Skeletal muscle satellite cell (primary cell): ENCODE data around the gene CASQ2.

Source experiments
- H3K27me3 ChIP-seq: 2 replicates; pipeline ENCODE4 v1.7.0; 2013; ENCODE audit warnings: low read length; ENCODE audit not compliant: control insufficient read depth, insufficient read depth
- H3K36me3 ChIP-seq: 2 replicates; pipeline ENCODE4 v1.7.0; 2013; ENCODE audit warnings: mild to moderate bottlenecking, control low read depth, low read length; ENCODE audit not compliant: insufficient read depth
- H3K4me1 ChIP-seq: 2 replicates; pipeline ENCODE4 v1.7.0; 2013; ENCODE audit warnings: low read length; ENCODE audit not compliant: control insufficient read depth, insufficient read depth
- H3K4me2 ChIP-seq: 2 replicates; pipeline ENCODE4 v1.7.0; 2013; ENCODE audit warnings: mild to moderate bottlenecking, low read length
- H3K4me3 ChIP-seq: 2 replicates; pipeline ENCODE4 v1.7.0; 2013; ENCODE audit warnings: low read length
- H3K9ac ChIP-seq: 2 replicates; pipeline ENCODE4 v1.7.0; 2013; ENCODE audit warnings: mild to moderate bottlenecking, low read depth, low read length, moderate library complexity
- H3K9me3 ChIP-seq: replicated peaks from 2 replicates; pipeline ENCODE4 v1.7.0; 2013; ENCODE audit warnings: mild to moderate bottlenecking, control low read depth, low read length

The CASQ2 gene

GRCh38 chr1:115669002-115669673, 99.4 kb downstream of the CASQ2 start:
- H3K36me3 ChIP-seq = peaks cover 40% of the 10 kb centered on the region
- H3K9me3 ChIP-seq = peaks cover 6% of the 10 kb centered on the region

DNA sequence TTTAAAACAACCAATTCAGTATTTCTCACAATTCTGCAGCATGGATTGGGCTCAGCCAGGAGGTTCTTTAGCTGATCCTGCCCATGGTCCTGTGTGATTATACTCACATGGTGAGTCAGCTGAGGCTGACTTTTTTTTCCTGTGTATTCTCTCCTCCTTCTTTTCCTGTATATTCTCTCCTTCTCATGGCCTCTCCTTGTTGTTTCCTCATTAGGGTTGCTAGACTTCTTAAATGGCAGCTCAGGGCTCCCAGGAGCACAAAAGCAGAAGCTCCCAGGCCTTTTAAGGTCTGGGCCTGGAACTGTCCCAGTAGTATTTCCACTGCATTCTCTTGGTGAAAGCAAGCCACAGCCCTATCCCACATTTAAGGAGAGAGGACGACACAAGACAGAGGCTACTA, 99.9 kb downstream of the CASQ2 start:
- peaks cover 39% of the 10 kb centered on the region for H3K36me3 ChIP-seq
- peak overlapping the region; percentile 10 for H3K4me3 ChIP-seq
- peak overlapping the region; percentile 33 for H3K4me2 ChIP-seq
- peaks cover 6% of the 10 kb centered on the region for H3K9me3 ChIP-seq
- peaks cover 34% of the 10 kb centered on the region for H3K4me1 ChIP-seq
- H3K27me3 ChIP-seq = no peaks in the 10 kb centered on the region
- H3K9ac ChIP-seq = no peak overlapping the region

More at GRCh38 chr1:115669002-115669673, 99.4 kb downstream of the CASQ2 start:
- Histone ChIP-seq H3K4me1 (peaks cover 34% of the 10 kb centered on the region), H3K9ac (no peak overlapping the region), H3K4me2 (peak overlapping the region; percentile 33), H3K4me3 (peak overlapping the region; percentile 10), H3K27me3 (no peaks in the 10 kb centered on the region)

- H3K36me3 ChIP-seq = peaks cover 39% of the 10 kb centered on the region
Observed at GRCh38 chr1:115666702-115667101, 101.8 kb downstream of the CASQ2 start.

GRCh38 chr1:115666206-115666605, 102.3 kb downstream of the CASQ2 start:
- peaks cover 39% of the 10 kb centered on the region for H3K36me3 ChIP-seq
- H3K9ac ChIP-seq = no peak overlapping the region
- H3K4me2 ChIP-seq = no peak overlapping the region
- H3K9me3 ChIP-seq = peaks cover 6% of the 10 kb centered on the region
- peaks cover 28% of the 10 kb centered on the region for H3K4me1 ChIP-seq
- H3K4me3 ChIP-seq = no peak overlapping the region
- H3K27me3 ChIP-seq = no peaks in the 10 kb centered on the region

More at GRCh38 chr1:115666702-115667101, 101.8 kb downstream of the CASQ2 start:
- Histone ChIP-seq H3K9ac (no peak overlapping the region), H3K4me3 (no peak overlapping the region), H3K27me3 (no peaks in the 10 kb centered on the region), H3K4me2 (no peak overlapping the region), H3K4me1 (peaks cover 33% of the 10 kb centered on the region), H3K9me3 (peaks cover 6% of the 10 kb centered on the region)

GRCh38 chr1:115665319-115666096, 103.0 kb downstream of the CASQ2 start:
- Histone ChIP-seq H3K4me1 (peaks cover 21% of the 10 kb centered on the region), H3K4me2 (no peak overlapping the region), H3K36me3 (peaks cover 39% of the 10 kb centered on the region), H3K9ac (no peak overlapping the region), H3K4me3 (no peak overlapping the region), H3K27me3 (no peaks in the 10 kb centered on the region), H3K9me3 (peaks cover 6% of the 10 kb centered on the region)

DNA sequence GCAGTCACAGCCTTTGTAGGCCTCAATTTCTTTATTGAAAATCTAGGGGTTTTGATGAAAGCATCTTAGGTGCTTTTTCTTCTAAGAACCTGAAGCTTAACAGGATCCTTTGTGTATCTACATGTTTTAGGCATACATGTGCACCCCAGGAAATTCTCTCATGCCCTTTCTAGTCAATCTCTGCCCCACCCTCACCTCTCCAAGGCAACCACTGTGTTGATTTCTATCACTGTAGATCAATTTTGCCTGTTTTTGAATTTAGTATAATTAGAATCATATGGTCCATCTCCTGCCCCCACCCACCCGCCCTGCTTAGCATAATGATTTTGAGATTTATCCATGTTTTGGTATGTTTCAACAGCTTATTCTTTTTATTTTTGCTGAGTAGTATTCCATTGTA, 107.4 kb downstream of the CASQ2 start:
- Histone ChIP-seq H3K9ac (no peak overlapping the region), H3K4me3 (no peak overlapping the region), H3K9me3 (no peaks in the 10 kb centered on the region), H3K27me3 (no peaks in the 10 kb centered on the region), H3K36me3 (peaks cover 28% of the 10 kb centered on the region), H3K4me1 (no peaks in the 10 kb centered on the region), H3K4me2 (no peak overlapping the region)

- H3K4me1 ChIP-seq = no peaks in the 10 kb centered on the region
- no peaks in the 10 kb centered on the region for H3K27me3 ChIP-seq
- H3K4me2 ChIP-seq = no peak overlapping the region
- H3K9me3 ChIP-seq = no peaks in the 10 kb centered on the region
- H3K36me3 ChIP-seq = peaks cover 23% of the 10 kb centered on the region
- no peak overlapping the region for H3K4me3 ChIP-seq
- no peak overlapping the region for H3K9ac ChIP-seq
Observed at GRCh38 chr1:115660151-115660550, 108.4 kb downstream of the CASQ2 start.

- no peaks in the 10 kb centered on the region for H3K27me3 ChIP-seq
- no peaks in the 10 kb centered on the region for H3K4me1 ChIP-seq
- H3K9ac ChIP-seq = no peak overlapping the region
- H3K9me3 ChIP-seq = no peaks in the 10 kb centered on the region
- H3K4me2 ChIP-seq = no peak overlapping the region
- peaks cover 11% of the 10 kb centered on the region for H3K36me3 ChIP-seq
- no peak overlapping the region for H3K4me3 ChIP-seq
Observed at GRCh38 chr1:115658646-115659045, 109.9 kb downstream of the CASQ2 start.

- H3K4me3 ChIP-seq = no peak overlapping the region
- no peak overlapping the region for H3K9ac ChIP-seq
- no peak overlapping the region for H3K4me2 ChIP-seq
- H3K36me3 ChIP-seq = peaks cover 17% of the 10 kb centered on the region
- no peaks in the 10 kb centered on the region for H3K27me3 ChIP-seq
- no peaks in the 10 kb centered on the region for H3K9me3 ChIP-seq
- H3K4me1 ChIP-seq = no peaks in the 10 kb centered on the region
Observed at GRCh38 chr1:115656461-115657077, 111.9 kb downstream of the CASQ2 start.

DNA sequence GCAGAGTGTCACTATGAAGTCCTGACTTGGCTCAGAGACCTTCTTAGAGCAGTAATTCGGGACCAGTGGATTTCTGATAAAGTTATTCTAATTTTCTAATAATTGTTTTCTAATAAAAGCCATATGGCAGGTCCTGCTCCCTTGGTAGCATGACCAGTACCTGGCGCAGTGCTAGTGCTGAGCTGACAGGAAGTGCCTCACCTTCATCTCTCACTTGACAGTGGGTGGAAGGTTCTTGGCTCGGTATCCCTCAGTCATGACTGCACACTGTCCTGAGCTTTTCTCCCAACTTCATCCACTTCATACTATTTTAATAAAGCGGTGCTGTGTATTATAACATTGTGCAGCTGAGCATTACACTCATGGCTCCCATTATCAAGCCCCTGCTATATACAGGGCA, 112.6 kb downstream of the CASQ2 start:
- H3K27me3 ChIP-seq = no peaks in the 10 kb centered on the region
- no peaks in the 10 kb centered on the region for H3K9me3 ChIP-seq
- H3K36me3 ChIP-seq = peaks cover 20% of the 10 kb centered on the region
- no peaks in the 10 kb centered on the region for H3K4me1 ChIP-seq
- no peak overlapping the region for H3K9ac ChIP-seq
- H3K4me2 ChIP-seq = no peak overlapping the region
- H3K4me3 ChIP-seq = no peak overlapping the region

DNA sequence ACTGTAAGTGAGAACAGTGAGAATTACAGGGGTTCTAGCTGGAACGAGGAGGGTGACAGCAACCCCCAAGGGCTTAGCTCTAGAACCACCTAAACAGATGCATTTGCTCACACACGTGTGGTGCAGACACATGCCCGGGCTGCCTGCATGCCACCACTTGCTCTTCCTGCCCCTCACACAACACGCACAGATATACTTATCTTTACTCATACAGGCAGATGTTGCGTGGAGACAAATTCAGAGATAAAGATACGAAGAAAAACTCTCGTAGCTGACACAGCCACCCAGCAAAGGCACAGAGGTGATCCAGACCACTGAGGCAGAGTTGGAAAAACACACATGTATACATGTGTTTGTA, 113.2 kb downstream of the CASQ2 start:
- Histone ChIP-seq H3K27me3 (no peaks in the 10 kb centered on the region), H3K4me1 (no peaks in the 10 kb centered on the region), H3K9me3 (no peaks in the 10 kb centered on the region), H3K36me3 (peaks cover 20% of the 10 kb centered on the region), H3K4me2 (no peak overlapping the region), H3K4me3 (no peak overlapping the region), H3K9ac (no peak overlapping the region)
